Measurements from ENCODE around the gene CDCA8. TPM values are rescaled to one million over a fixed set of nuclear protein-coding genes. Genes with fewer than 3 reads are reported as not detected.

CDCA8 gene
- total and polyA plus RNA-seq, 9 of the 15 experiments (the other 6 are each of a cell fraction or from before 2014, with no cell fraction given), result 26.4 to 148 (median 81.8) TPM

- peak overlapping the region; percentile 90 for H3K27ac ChIP-seq (ENCODE audit: extremely low read depth, low read depth, low read length)
- WGBS (ENCODE audit: insufficient coverage, low coverage, missing lambda C conversion rate), result 1% methylated on average over 16 of the region's 16 CpGs
- H4K20me1 ChIP-seq (replicated peaks; ENCODE audit: control insufficient read depth, insufficient read depth, low read length), result no peaks in the 10 kb centered on the region
- CTCF ChIA-PET (ENCODE audit: low intra/inter-chr PET ratio), result no interaction called here
- TSS peak; percentile 71 for BruUV-seq (replicated peaks)
- DNase-seq (ENCODE audit: extremely low read depth in 1 of 4, low spot score in 3 of 4) (peak in 1 of 4 experiments; percentile 37), ATAC-seq (no peak), FAIRE-seq (no peak)
- H3K36me3 ChIP-seq (ENCODE audit: control insufficient read depth, insufficient read depth, low read length), result peaks cover 55% of the 10 kb centered on the region
- H2AFZ ChIP-seq (ENCODE audit: low read depth, low read length), result peak overlapping the region; percentile 90
- H3K4me1 ChIP-seq (replicated peaks in 1 of 2; ENCODE audit: control insufficient read depth in 2 of 2, insufficient read depth in 2 of 2, low read length in 2 of 2), result peaks cover 19 to 32% of the 10 kb centered on the region in 2 experiments
- H3K9me3 ChIP-seq (replicated peaks; ENCODE audit: control insufficient read depth, insufficient read depth, low read depth, low read length), result no peaks in the 10 kb centered on the region
- peaks cover 78% of the 10 kb centered on the region for H3K79me2 ChIP-seq (ENCODE audit: control insufficient read depth, insufficient read depth, low read length)
- peak overlapping the region; percentile 95 to 98 for H3K9ac ChIP-seq (ENCODE audit: insufficient read depth in 1 of 2, low read depth in 2 of 2, low read length in 2 of 2)
- H3K27me3 ChIP-seq (ENCODE audit: control insufficient read depth in 2 of 2, insufficient read depth in 2 of 2, low read length in 2 of 2), result no peaks in the 10 kb centered on the region
- intact Hi-C loops (cut with micrococcal nuclease) (loop anchor here (2.0 to 5.0 kb wide), 4 partner anchors 136 to 319 kb away; partner anchors contain the start of genes DNALI1, MTF1, SF3A3 and UTP11), in situ Hi-C loops (cut with MboI) (no loop called here)
- POLR2A ChIA-PET, result interaction anchor here (0.5 to 5.4 kb wide), 6 partner anchors 9 to 287 kb away, joined by 3 to 49 read pairs (median 4); no protein-coding TSS in a partner anchor
- H3K4me3 ChIP-seq, result peak overlapping the region; percentile 92
- peak overlapping the region; percentile 94 for H3K4me2 ChIP-seq (ENCODE audit: insufficient read depth, low read length)
- H3K9me1 ChIP-seq (ENCODE audit: control insufficient read depth, insufficient read depth, low read length), result no peaks in the 10 kb centered on the region
- TF ChIP-seq HDAC6 (IDR thresholded peaks at IDR 0.05; ENCODE audit: low read depth, low read length) (no peak), CBFA2T2 (conservative IDR thresholded peaks at IDR 0.05) (no peak), ARID4B (CRISPR knock-in tag; IDR thresholded peaks at IDR 0.05) (0 out of 2 replicates have a peak, but pooled peaks have one; percentile 10), TEAD1 (CRISPR knock-in tag; IDR thresholded peaks at IDR 0.05) (peak in 1 of 2 experiments; percentile 16; a peak in 1 of 4 replicates), STAT6 (CRISPR knock-in tag; IDR thresholded peaks at IDR 0.05) (0 out of 2 replicates have a peak, but pooled peaks have one; percentile 17), U2AF2 (optimal IDR thresholded peaks at IDR 0.05; ENCODE audit: low read depth, low read length) (no peak), MAX (CRISPR knock-in tag; IDR thresholded peaks at IDR 0.05) (peak; percentile 51; the same call in 1 of the 2 replicates), KHSRP (IDR thresholded peaks at IDR 0.05) (no peak), ZNF239 (CRISPR knock-in tag; IDR thresholded peaks at IDR 0.05) (no peak), HDAC2 (IDR thresholded peaks at IDR 0.05) (no peak), EP300 (IDR thresholded peaks at IDR 0.05; ENCODE audit: low read length) (no peak), SAFB (IDR thresholded peaks at IDR 0.05; ENCODE audit: borderline replicate concordance, low read depth, low read length) (no peak), TEAD4 (IDR thresholded peaks at IDR 0.05; ENCODE audit: low read length) (no peak), TEAD4 (CRISPR knock-in tag; IDR thresholded peaks at IDR 0.05; ENCODE audit: borderline replicate concordance) (peak; percentile 66; the same call in 1 of the 2 replicates), SREBF2 (CRISPR knock-in tag; IDR thresholded peaks at IDR 0.05) (0 out of 2 replicates have a peak, but pooled peaks have one; percentile 42), BRD9 (IDR thresholded peaks at IDR 0.05; ENCODE audit: low read depth, partially characterized antibody) (peak; percentile 3), FOXP1 (CRISPR knock-in tag; IDR thresholded peaks at IDR 0.05) (peak; percentile 11; the same call in 1 of the 2 replicates)
Observed at GRCh38 chr1:37692834-37693175, 489 bp downstream of the CDCA8 start.

All from K562 (cell line).